ENCODE results near the gene LSAMP.

DNA sequence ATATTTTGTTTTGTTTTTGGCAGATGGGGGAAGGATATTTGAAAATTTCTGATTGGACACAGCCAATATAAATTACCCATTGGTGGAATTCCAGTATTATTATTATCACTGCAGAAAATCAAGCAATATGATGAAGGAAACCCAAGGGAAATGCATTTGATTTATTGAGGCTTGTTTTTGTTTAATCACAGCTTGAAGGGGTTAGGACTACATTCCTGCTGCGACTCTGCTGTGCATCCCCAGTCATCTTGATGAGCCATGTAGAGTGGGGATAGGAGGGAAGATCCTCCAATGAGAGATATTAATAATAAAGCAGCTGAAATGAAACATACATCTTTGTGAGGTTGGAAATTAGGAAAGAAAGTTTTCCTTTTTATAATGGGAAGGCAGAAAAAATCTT lies 613.4 kb downstream of the LSAMP start:
- TF ChIP-seq CTCF (IDR thresholded peaks at IDR 0.05) (no peak), POLR2A (IDR thresholded peaks at IDR 0.05) (no peak)
